HCT116 (cell line): ENCODE measurements around the gene FLT3LG. TPM values are rescaled to one million over a fixed set of nuclear protein-coding genes. Genes with fewer than 3 reads are reported as not detected.

Experiments used
- ATAC-seq: fragments of 200-7000 bp; cut with Tn5 transposase; 2 replicates; pipeline ENCODE4 v1.9.1; 2020; ENCODE audit warnings: mild to moderate bottlenecking, moderate library complexity
- BruUV-seq: library from RNA; stranded (reverse); fragments of 400-500 nt; replicated peaks from 2 replicates; lab custom pipeline; 2021; lab: Mats Ljungman, UMichigan
- CTCF ChIA-PET: fragments of 300-600 bp; sonication (Branson Sonifier 250); formaldehyde crosslinking; loops from one replicate; lab custom pipeline; 2021; ENCODE audit warnings: antibody characterized with exemption; lab: Charles Lee
- POLR2A ChIA-PET: fragments of 300-600, 350-600 bp; sonication (Branson Sonifier 250); formaldehyde crosslinking; loops from one replicate; lab custom pipeline; 2021; ENCODE audit warnings: antibody characterized with exemption; lab: Charles Lee
- RAD21 ChIA-PET, 2 experiments: fragments of 300-600 bp; sonication (Branson Sonifier 250); formaldehyde crosslinking; loops; one replicate each; lab custom pipeline; 2023; ENCODE audit warnings: low total read pairs in 2 of 2; ENCODE audit not compliant: uncharacterized antibody in 2 of 2, unreplicated experiment in 2 of 2, low non-redundant PET in 1 of 2; lab: Charles Lee
- DNase-seq: peaks from one replicate; pipeline ENCODE4 v3.0.0-alpha.2; 2010; ENCODE audit warnings: low read depth, low spot score
- H2AFZ ChIP-seq: fragments of 200-600 bp; shearing (Covaris generic), sonication (generic); 2 replicates; pipeline ENCODE4 v1.6.1; 2017; ENCODE audit warnings: low read depth, mixed run types, mixed read lengths, antibody characterized with exemption, low read length; ENCODE audit not compliant: poor library complexity, severe bottlenecking
- H3K27ac ChIP-seq: 2 replicates; pipeline ENCODE4 v1.5.1; 2012; ENCODE audit warnings: low read depth, low read length
- H3K27me3 ChIP-seq: fragments of 200-600 bp; sonication (generic); 2 replicates; pipeline ENCODE4 v1.6.1; 2016; ENCODE audit warnings: mixed run types, low read length, mixed read lengths; ENCODE audit not compliant: insufficient read depth
- H3K36me3 ChIP-seq, 2 experiments: fragments of 200-500 bp in 1 of 2; fragments of 200-600 bp in 1 of 2; sonication (Bioruptor generic) in 1 of 2; sonication (generic) in 1 of 2; 2 replicates each; pipeline versions ENCODE4 v1.5.1 to v1.6.1; 2014 to 2016; ENCODE audit warnings: low read length in 2 of 2, inconsistent platforms in 1 of 2, mixed read lengths in 1 of 2, mixed run types in 1 of 2; ENCODE audit not compliant: insufficient read depth in 2 of 2, control insufficient read depth in 1 of 2
- H3K4me1 ChIP-seq, 2 experiments: fragments of 200-600 bp in 1 of 2; sonication (generic) in 1 of 2; 2 replicates each; pipeline versions ENCODE4 v1.5.1 to v1.6.1; 2012 to 2017; ENCODE audit warnings: low read length in 2 of 2, inconsistent platforms in 1 of 2, mild to moderate bottlenecking in 1 of 2, mixed read lengths in 1 of 2, mixed run types in 1 of 2, moderate library complexity in 1 of 2; ENCODE audit not compliant: insufficient read depth in 2 of 2, control insufficient read depth in 1 of 2
- H3K4me2 ChIP-seq: fragments of 200-600 bp; sonication (generic); 2 replicates; pipeline ENCODE4 v1.6.1; 2017; ENCODE audit warnings: mixed run types, low read length, mixed read lengths
- H3K4me3 ChIP-seq, 2 experiments: fragments of 200-600 bp in 1 of 2; sonication (generic) in 1 of 2; replicated peaks in 1 of 2; 2 replicates each; pipeline ENCODE4 v1.5.1; 2011 to 2016; ENCODE audit warnings: low read length in 2 of 2, control low read depth in 1 of 2, low read depth in 1 of 2, mild to moderate bottlenecking in 1 of 2, mixed read lengths in 1 of 2, mixed run types in 1 of 2
- H3K79me2 ChIP-seq: fragments of 200-600 bp; sonication (generic); 2 replicates; pipeline ENCODE4 v1.6.1; 2017; ENCODE audit warnings: mild to moderate bottlenecking, mixed run types, low read length, moderate library complexity, mixed read lengths; ENCODE audit not compliant: insufficient read depth
- H3K9ac ChIP-seq: fragments of 200-600 bp; sonication (generic); 2 replicates; pipeline ENCODE4 v1.6.1; 2016; ENCODE audit warnings: low read length, mixed read lengths
- H3K9me2 ChIP-seq: fragments of 200-600 bp; sonication (generic), shearing (Covaris generic); 2 replicates; pipeline ENCODE4 v1.6.1; 2017; ENCODE audit warnings: mixed run types, mild to moderate bottlenecking, moderate library complexity; ENCODE audit not compliant: insufficient read depth
- H3K9me3 ChIP-seq, 2 experiments: fragments of 200-500 bp in 1 of 2; fragments of 200-600 bp in 1 of 2; sonication (Bioruptor generic) in 1 of 2; sonication (generic) in 1 of 2; 2 replicates each; pipeline ENCODE4 v1.6.1; 2014 to 2017; ENCODE audit warnings: low read length in 2 of 2, mixed read lengths in 2 of 2, inconsistent platforms in 1 of 2, low read depth in 1 of 2, mild to moderate bottlenecking in 1 of 2, mixed run types in 1 of 2, moderate library complexity in 1 of 2; ENCODE audit not compliant: control insufficient read depth in 1 of 2, insufficient read depth in 1 of 2
- H4K20me1 ChIP-seq: fragments of 200-600 bp; sonication (generic), shearing (Covaris generic); 2 replicates; pipeline ENCODE4 v1.6.1; 2017; ENCODE audit warnings: mixed run types, mild to moderate bottlenecking, moderate library complexity; ENCODE audit not compliant: insufficient read depth
- CBX3 ChIP-seq: IDR thresholded peaks from 2 replicates; pipeline ENCODE4 v1.6.1; 2012; ENCODE audit warnings: low read depth
- CEBPB ChIP-seq: IDR thresholded peaks from 2 replicates; pipeline ENCODE4 v1.6.1; 2012; ENCODE audit warnings: low read depth
- EGR1 ChIP-seq: IDR thresholded peaks from 2 replicates; pipeline ENCODE4 v1.6.1; 2012; ENCODE audit warnings: low read depth
- ELF1 ChIP-seq: IDR thresholded peaks from 2 replicates; pipeline ENCODE4 v1.6.1; 2012; ENCODE audit warnings: low read depth, borderline replicate concordance
- EZH2phosphoT487 ChIP-seq: fragments of 200-600 bp; IDR thresholded peaks from 2 replicates; pipeline ENCODE4 v1.6.1; 2018; ENCODE audit warnings: antibody characterized with exemption, borderline replicate concordance
- FOSL1 ChIP-seq: IDR thresholded peaks from 2 replicates; pipeline ENCODE4 v1.6.1; 2012; ENCODE audit warnings: low read depth
- JUND ChIP-seq: IDR thresholded peaks from 2 replicates; pipeline ENCODE4 v1.6.1; 2012
- POLR2A ChIP-seq: IDR thresholded peaks from 2 replicates; pipeline ENCODE4 v1.7.0; 2011; ENCODE audit warnings: borderline replicate concordance; ENCODE audit not compliant: insufficient read depth, insufficient read length; ENCODE audit errors: extremely low read depth
- POLR2AphosphoS5 ChIP-seq: IDR thresholded peaks from 2 replicates; pipeline ENCODE4 v1.6.1; 2011; ENCODE audit warnings: mild to moderate bottlenecking, low read depth, low read length, moderate library complexity
- RAD21 ChIP-seq: IDR thresholded peaks from 2 replicates; pipeline ENCODE4 v1.6.1; 2012; ENCODE audit warnings: low read depth, mild to moderate bottlenecking
- SP1 ChIP-seq: IDR thresholded peaks from 2 replicates; pipeline ENCODE4 v1.6.1; 2012; ENCODE audit warnings: low read depth
- SRF ChIP-seq: IDR thresholded peaks from 2 replicates; pipeline ENCODE4 v1.6.1; 2012; ENCODE audit warnings: low read depth
- TCF7L2 ChIP-seq: IDR thresholded peaks from 2 replicates; pipeline ENCODE4 v1.7.0; 2011; ENCODE audit warnings: borderline replicate concordance, inconsistent platforms; ENCODE audit not compliant: insufficient read depth, insufficient read length; ENCODE audit errors: extremely low read depth
- YY1 ChIP-seq: IDR thresholded peaks from 2 replicates; pipeline ENCODE4 v1.6.1; 2011; ENCODE audit warnings: low read length, low read depth, moderate library complexity, mild to moderate bottlenecking; ENCODE audit not compliant: insufficient replicate concordance; ENCODE audit errors: extremely low read depth
- ZFX ChIP-seq: fragments of 450-650 bp; IDR thresholded peaks from 2 replicates; pipeline ENCODE4 v1.6.1; 2017
- intact Hi-C: fragments of 100-400 bp; cut with micrococcal nuclease; formaldehyde crosslinking; loops from 2 replicates; pipeline ENCODE4 v1.10.0; 2022
- total RNA-seq: library from RNA; stranded (reverse); gene quantifications from one replicate; pipeline ENCODE4 v1.2.1, GENCODE V29; 2021; ENCODE audit not compliant: unreplicated experiment
- TF ChIP-seq, protein P1 (sequence below): IDR thresholded peaks from 2 replicates; pipeline ENCODE4 v1.6.1; 2012
- TF ChIP-seq, protein P2 (sequence below): IDR thresholded peaks from 2 replicates; pipeline ENCODE4 v1.6.1; 2012; ENCODE audit warnings: low read depth
- TF ChIP-seq, protein P3 (sequence below), 3 experiments: fragments of 200-600 bp in 1 of 3; sonication (generic) in 1 of 3; IDR thresholded peaks in 2 of 3; conservative IDR thresholded peaks in 1 of 3; 2 replicates each; pipeline ENCODE4 v1.5.1; 2012 to 2017; ENCODE audit warnings: low read depth in 2 of 3, low read length in 2 of 3, antibody characterized with exemption in 1 of 3, borderline replicate concordance in 1 of 3, control low read depth in 1 of 3, mild to moderate bottlenecking in 1 of 3, mixed read lengths in 1 of 3, mixed run types in 1 of 3, moderate library complexity in 1 of 3; ENCODE audit not compliant: insufficient read depth in 1 of 3
- TF ChIP-seq, protein P4 (sequence below): IDR thresholded peaks from 2 replicates; pipeline ENCODE4 v1.6.1; 2011; ENCODE audit warnings: mild to moderate bottlenecking, low read length, moderate library complexity; ENCODE audit not compliant: insufficient replicate concordance; ENCODE audit errors: extremely low read depth

FLT3LG gene
- total RNA-seq, 1 experiment from 2014 or later, result 3.8 TPM

DNA sequence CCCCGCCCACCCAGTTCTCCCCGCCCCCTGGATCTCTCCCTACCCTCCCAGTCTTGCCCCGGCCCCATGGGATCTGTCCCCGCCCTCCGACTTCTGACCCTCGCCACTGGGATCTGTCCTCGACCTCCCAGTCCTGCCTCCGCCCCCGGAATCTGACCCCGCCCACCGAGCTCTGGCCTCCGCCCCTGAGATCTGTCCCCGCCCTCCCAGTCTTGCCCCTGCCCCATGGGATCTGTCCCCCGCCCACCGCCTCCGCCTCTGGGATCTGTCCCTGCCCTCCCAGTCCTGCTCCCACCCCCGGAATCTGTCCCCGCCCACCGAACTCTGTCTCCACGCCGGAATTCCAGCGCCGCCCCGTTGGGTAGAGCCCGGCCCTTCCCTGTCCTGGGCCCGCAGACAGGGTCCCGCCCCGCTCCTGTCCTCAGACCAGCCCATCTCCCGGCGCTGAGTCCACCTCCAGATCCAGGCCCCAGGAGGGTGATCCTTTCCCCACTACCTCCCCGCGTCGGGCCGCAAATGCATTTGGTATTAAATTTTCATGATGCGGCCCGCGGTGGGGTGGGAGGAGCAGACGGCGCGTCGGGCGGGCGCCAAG, 31.1 kb upstream of the FLT3LG start:
- peak overlapping the region; percentile 85 for H2AFZ ChIP-seq
- DNase-seq, result peak; percentile 82
- H4K20me1 ChIP-seq, result no peaks in the 10 kb centered on the region

More for the DNA sequence above, 31.1 kb upstream of the FLT3LG start:
- Histone ChIP-seq H3K9me2 (no peaks in the 10 kb centered on the region), H3K9ac (peak overlapping the region; percentile 86), H3K27me3 (peaks cover 16% of the 10 kb centered on the region), H3K4me3 (peak overlapping the region; percentile 63 to 80), H3K9me3 (no peaks in the 10 kb centered on the region), H3K27ac (peak overlapping the region; percentile 92), H3K4me2 (peak overlapping the region; percentile 98), H3K4me1 (peaks cover 9 to 37% of the 10 kb centered on the region in 2 experiments; a peak in 3 of 4 replicates), H3K36me3 (peaks cover 4 to 9% of the 10 kb centered on the region in 2 experiments; a peak in 2 of 4 replicates), H3K79me2 (no peaks in the 10 kb centered on the region)
- ATAC-seq, result peak; percentile 81
- no peak for TF ChIP-seq JUND
- no peak for TF ChIP-seq TCF7L2
- no peak for TF ChIP-seq YY1
- TF ChIP-seq, protein P1, sequence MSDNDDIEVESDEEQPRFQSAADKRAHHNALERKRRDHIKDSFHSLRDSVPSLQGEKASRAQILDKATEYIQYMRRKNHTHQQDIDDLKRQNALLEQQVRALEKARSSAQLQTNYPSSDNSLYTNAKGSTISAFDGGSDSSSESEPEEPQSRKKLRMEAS, result no peak
- TF ChIP-seq, protein P2, sequence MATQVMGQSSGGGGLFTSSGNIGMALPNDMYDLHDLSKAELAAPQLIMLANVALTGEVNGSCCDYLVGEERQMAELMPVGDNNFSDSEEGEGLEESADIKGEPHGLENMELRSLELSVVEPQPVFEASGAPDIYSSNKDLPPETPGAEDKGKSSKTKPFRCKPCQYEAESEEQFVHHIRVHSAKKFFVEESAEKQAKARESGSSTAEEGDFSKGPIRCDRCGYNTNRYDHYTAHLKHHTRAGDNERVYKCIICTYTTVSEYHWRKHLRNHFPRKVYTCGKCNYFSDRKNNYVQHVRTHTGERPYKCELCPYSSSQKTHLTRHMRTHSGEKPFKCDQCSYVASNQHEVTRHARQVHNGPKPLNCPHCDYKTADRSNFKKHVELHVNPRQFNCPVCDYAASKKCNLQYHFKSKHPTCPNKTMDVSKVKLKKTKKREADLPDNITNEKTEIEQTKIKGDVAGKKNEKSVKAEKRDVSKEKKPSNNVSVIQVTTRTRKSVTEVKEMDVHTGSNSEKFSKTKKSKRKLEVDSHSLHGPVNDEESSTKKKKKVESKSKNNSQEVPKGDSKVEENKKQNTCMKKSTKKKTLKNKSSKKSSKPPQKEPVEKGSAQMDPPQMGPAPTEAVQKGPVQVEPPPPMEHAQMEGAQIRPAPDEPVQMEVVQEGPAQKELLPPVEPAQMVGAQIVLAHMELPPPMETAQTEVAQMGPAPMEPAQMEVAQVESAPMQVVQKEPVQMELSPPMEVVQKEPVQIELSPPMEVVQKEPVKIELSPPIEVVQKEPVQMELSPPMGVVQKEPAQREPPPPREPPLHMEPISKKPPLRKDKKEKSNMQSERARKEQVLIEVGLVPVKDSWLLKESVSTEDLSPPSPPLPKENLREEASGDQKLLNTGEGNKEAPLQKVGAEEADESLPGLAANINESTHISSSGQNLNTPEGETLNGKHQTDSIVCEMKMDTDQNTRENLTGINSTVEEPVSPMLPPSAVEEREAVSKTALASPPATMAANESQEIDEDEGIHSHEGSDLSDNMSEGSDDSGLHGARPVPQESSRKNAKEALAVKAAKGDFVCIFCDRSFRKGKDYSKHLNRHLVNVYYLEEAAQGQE, result no peak
- no peak for TF ChIP-seq CBX3
- TF ChIP-seq, protein P3, sequence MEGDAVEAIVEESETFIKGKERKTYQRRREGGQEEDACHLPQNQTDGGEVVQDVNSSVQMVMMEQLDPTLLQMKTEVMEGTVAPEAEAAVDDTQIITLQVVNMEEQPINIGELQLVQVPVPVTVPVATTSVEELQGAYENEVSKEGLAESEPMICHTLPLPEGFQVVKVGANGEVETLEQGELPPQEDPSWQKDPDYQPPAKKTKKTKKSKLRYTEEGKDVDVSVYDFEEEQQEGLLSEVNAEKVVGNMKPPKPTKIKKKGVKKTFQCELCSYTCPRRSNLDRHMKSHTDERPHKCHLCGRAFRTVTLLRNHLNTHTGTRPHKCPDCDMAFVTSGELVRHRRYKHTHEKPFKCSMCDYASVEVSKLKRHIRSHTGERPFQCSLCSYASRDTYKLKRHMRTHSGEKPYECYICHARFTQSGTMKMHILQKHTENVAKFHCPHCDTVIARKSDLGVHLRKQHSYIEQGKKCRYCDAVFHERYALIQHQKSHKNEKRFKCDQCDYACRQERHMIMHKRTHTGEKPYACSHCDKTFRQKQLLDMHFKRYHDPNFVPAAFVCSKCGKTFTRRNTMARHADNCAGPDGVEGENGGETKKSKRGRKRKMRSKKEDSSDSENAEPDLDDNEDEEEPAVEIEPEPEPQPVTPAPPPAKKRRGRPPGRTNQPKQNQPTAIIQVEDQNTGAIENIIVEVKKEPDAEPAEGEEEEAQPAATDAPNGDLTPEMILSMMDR (IDR thresholded peaks at IDR 0.05 in 2 of 3, conservative IDR thresholded peaks at IDR 0.05 in 1 of 3; ENCODE audit: borderline replicate concordance in 1 of 3, insufficient read depth in 1 of 3, low read depth in 2 of 3, low read length in 2 of 3), result no peak
- peak; percentile 45 for TF ChIP-seq POLR2AphosphoS5
- 0 out of 2 replicates have a peak, but pooled peaks have one; percentile 32 for TF ChIP-seq EGR1
- TF ChIP-seq RAD21, result no peak
- no peak for TF ChIP-seq SRF
- no peak for TF ChIP-seq CEBPB
- TF ChIP-seq ZFX, result no peak
- no peak for TF ChIP-seq EZH2phosphoT487
- no peak for TF ChIP-seq FOSL1
- TF ChIP-seq, protein P4, sequence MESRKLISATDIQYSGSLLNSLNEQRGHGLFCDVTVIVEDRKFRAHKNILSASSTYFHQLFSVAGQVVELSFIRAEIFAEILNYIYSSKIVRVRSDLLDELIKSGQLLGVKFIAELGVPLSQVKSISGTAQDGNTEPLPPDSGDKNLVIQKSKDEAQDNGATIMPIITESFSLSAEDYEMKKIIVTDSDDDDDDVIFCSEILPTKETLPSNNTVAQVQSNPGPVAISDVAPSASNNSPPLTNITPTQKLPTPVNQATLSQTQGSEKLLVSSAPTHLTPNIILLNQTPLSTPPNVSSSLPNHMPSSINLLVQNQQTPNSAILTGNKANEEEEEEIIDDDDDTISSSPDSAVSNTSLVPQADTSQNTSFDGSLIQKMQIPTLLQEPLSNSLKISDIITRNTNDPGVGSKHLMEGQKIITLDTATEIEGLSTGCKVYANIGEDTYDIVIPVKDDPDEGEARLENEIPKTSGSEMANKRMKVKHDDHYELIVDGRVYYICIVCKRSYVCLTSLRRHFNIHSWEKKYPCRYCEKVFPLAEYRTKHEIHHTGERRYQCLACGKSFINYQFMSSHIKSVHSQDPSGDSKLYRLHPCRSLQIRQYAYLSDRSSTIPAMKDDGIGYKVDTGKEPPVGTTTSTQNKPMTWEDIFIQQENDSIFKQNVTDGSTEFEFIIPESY, result no peak
- 0 out of 2 replicates have a peak, but pooled peaks have one; percentile 18 for TF ChIP-seq SP1
- TF ChIP-seq ELF1, result no peak
- TF ChIP-seq POLR2A, result peak; percentile 28
- intact Hi-C loops, result loop anchor here (1.0 to 2.0 kb wide), 3 partner anchors 51 to 218 kb away; partner anchors contain the start of gene DKKL1
- ChIA-PET POLR2A (interaction anchor here (0.5 to 1.2 kb wide), 7 partner anchors 9 to 212 kb away, joined by 3 to 8 read pairs (median 4); partner anchors contain the start of genes ALDH16A1 and PIH1D1), CTCF (interaction anchor here (0.6 to 1.5 kb wide), 12 partner anchors 9 to 478 kb away, joined by 3 to 15 read pairs (median 3); partner anchors contain the start of genes DKKL1, PIH1D1 and TEAD2), RAD21 (interaction anchor here (0.8 to 1.1 kb wide), 3 partner anchors 16 to 51 kb away, joined by 3 to 5 read pairs (median 5); no protein-coding TSS in a partner anchor)
- no TSS peak for BruUV-seq
